Islet precursor cell (in vitro differentiated cells): ENCODE data around the gene VANGL1.
"Not testable (repeated sequence)": the region's sequence is repeated elsewhere in the genome, so short reads cannot be mapped to it uniquely, and the experiment has no call there.

Source experiments
- DNase-seq: peaks from one replicate; pipeline ENCODE4 v3.0.0-alpha.2; 2018

The VANGL1 gene

GRCh38 chr1:115641762-115642167 is at the start of gene VANGL1:
TSS of gene VANGL1 (plus strand) at chr1:115641970. CDS start at chr1:115651414, 9,444 bp downstream.
- peak; percentile 77 for DNase-seq

DNA sequence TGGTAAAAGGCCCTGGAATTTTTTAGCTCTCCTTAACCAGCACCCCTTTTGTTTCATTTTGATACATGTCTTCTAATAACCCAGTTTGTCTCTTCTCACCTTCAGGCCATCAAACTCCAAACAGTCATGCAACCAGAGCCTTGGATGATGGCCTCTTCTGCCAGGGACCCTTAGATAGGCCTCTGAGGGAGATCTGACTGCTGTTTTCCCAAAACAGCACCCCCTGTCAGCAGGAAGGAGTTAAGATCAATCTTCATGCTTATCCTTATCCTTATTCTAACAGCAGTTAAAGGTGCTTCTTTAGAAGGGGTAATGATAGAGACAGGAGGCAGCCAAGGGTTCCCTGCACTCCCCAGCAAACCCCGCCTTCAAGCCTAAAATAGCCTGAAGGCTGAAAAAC is 49.5 kb upstream of the VANGL1 start:
- no peak for DNase-seq

DNA sequence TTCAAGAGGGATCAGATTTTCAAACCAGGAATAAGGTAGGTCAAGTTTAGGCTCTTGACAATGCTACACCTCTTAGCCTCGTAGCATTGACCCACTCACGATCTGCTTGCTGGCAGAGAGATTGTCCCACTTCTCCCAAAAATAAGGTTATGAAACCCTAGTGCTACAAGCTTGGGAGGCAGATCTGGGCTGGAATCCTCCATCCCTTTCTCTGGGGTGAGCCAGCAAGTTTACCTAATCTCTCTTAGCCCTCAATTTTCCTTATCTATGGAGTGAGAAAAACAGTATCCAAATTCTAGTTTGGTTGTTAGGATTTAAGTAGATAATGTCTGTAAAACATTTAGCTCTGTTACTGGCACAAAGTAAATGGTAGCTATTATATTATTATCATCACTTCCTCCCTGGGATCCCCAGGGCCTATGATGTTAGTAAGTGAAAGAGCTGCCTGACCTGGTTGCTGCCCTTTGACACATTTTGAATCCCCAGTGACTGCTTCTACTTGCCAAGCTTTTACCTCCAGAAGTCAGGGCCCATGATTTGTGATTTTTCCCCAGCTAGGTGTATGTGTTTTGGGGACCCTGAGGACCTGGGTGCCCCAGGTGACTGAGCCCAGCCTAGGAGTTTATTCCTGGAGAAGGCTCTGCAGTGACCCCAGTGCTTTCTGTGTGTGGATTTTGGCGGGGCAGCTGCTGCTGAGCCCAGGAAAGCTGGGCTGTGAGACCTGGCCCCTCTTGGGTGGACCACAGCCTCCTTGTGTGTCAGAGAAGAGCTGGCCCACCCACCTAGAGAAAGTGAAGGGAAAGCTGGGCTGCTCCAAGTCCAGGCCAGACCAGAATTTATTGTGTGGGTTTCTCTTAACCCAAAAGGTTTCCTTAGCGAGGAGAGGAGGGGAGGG is 48.2 kb upstream of the VANGL1 start:
- no peak for DNase-seq

- DNase-seq, result no peak
These were observed 47.2 kb upstream of the VANGL1 start for GRCh38 chr1:115594600-115594999.

- peak; percentile 93 for DNase-seq
These were observed 46.3 kb upstream of the VANGL1 start for GRCh38 chr1:115595279-115596079.

DNA sequence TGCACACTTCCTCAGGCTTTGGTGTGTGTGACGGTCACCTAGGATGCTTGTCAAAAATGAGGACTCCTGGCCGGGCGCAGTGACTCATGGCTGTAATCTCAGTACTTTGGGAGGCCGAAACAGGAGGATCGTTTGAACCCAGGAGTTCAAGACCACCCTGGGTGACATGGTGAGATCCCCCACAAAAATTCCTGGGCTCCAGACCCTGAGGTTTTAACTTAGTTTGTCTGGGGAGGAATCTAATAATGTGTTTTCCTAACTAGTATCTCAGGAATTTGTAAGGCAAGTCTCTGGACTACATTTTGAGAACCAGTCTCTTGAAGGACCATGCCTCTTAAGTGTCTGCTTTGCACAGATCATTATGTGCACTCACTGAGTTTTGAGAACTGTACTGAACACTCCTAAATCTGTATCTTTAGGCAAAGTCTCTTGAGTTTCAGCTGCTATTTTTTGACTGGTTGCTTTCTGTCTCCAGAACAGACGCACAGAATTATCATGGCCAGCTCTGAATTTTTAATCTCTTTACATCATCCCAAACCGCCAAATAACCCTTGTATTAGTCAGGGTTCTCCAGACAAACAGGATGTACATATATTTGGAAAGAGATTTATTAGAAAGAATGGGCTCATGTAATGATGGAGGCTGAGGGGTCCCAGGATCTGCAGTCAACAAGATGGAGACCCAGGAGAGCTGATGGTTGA is 45.5 kb upstream of the VANGL1 start:
- no peak for DNase-seq

- no peak for DNase-seq
These were observed 37.3 kb upstream of the VANGL1 start for GRCh38 chr1:115604508-115604907.

- DNase-seq, result no peak
These were observed 35.5 kb upstream of the VANGL1 start for GRCh38 chr1:115606305-115606704.

DNA sequence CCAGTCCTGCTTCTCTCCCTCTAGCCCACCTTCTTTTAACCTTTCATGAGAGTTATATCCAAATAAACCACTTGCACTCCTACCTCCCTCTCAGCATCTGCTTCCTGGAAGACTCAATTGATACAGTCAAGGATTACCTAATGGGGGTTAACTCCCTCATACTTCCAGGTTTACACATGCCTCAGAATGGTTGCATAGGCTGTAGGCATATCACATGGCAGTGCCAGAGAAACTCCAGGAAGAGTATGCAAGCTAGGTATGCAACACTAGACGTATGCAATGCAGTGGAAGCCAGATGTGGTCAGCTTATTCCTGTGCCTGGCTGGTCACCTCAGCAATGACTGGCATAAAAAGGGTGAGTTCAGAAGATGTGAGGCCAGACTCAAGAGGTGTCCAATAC is 32.7 kb upstream of the VANGL1 start:
- DNase-seq, result no peak

DNA sequence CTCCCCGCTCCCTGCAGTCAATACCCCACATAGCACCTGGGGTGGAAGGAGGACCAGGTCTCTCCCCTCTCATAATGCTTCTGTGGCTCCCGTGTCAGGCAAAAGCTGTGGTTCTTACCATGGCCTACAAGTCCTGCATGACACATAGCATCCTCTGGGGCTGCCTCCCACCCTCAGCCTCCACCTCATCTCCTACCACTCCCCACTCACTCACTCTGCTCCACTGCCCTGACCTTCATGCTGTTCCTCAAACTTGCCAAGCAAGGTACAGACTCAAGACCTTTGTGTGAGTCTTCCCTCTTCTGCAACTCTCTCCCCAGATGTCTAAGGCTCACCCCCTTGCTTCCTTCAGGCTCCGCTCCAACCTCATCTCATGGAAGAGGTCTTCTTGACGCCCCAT is 28.0 kb upstream of the VANGL1 start:
- no peak for DNase-seq

DNA sequence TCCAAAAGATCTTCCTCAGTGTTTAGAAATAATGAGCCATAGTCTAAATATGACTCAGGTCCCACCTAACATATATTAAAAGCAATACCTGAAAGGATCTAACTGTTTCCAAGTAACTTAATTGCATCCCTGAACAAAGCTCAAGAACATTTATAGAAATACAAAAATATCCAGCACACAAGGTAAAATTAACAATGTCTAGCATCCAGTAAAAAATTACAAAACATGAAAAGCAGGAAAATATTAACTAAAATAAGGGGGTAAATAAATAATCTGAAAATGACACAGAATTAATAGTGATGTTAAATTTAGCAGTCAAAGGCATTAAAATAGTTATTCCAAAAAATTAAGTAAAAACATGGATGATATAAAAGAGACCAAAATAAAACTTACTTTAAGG is 21.3 kb upstream of the VANGL1 start:
- no peak for DNase-seq

- DNase-seq, result no peak
These were observed 20.8 kb upstream of the VANGL1 start for GRCh38 chr1:115620950-115621349.

DNA sequence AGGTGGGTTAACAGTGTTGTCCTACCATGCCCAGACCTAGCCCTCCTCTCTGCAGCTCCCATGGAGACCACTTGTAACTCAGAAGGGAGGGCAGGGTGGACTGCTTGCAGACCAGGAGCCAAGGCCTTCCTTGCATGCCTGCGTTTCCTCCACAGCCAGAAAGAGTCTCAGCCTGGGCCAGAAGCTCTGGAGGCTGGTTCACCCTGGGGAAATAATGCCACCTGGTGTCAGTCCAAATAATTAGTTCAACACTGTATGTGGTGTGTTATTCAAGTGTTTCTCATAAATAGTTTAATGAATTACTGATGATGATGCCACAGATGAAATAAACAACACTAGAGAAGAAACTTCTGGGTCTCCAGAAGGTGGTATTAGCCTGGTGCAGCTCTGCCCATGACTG is 16.9 kb upstream of the VANGL1 start:
- DNase-seq, result no peak

DNA sequence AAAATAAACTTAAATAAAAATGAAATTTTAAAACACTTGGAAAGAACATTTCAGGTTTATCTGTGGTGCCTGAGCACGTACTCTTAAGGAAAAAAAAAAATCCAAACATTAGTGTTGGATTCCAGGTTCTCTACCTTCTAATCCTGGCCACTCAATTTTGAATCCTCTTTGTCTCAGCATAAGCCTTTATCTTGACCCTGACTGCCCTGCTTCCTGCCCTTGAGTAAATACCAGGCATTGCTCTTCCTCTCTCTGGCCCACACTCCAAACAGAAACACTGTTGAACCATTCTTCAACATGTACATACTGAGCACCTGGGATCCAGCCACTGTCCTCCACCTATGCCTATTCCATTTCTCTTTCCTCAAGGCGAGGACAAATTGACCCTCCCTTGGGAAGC is 11.4 kb upstream of the VANGL1 start:
- DNase-seq, result no peak

DNA sequence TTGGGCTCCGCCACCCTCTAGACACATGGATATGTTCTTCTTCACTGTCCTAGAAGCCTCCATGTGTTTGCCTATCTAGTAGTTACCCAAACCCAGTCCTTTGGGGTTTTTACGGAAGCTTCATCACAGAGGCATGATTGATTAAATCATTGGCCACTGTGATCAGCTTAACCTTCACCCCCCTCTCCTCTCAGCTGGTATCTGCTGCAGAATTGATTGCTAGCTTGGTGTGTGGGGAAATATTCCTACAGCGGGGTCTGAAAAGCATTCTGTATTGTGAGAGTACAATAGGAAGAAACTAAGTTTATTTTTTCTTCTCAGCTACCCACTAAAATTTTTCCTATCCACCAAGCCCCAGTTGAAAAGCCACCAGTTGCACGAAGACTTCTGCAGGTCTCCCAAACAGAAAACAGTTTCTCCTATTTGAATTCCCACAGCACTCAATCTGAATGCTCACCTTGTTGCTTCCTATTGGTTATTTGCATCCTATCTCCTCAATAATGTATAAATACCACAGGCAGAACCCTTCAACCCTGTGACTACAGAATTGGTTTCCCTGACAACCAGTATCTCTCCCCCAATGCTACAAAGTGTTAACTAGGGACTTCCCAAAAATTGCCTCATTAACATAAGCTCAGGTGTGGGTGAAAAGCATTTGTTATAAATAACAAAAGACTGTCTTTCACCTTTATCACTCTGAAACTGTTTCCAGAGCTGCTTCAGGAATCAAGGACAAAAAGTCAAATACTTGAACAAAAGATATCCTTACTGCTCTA is 9.3 kb upstream of the VANGL1 start:
- no peak for DNase-seq

- not testable (repeated sequence) for DNase-seq
These were observed 8.2 kb upstream of the VANGL1 start for GRCh38 chr1:115633606-115634005.

DNA sequence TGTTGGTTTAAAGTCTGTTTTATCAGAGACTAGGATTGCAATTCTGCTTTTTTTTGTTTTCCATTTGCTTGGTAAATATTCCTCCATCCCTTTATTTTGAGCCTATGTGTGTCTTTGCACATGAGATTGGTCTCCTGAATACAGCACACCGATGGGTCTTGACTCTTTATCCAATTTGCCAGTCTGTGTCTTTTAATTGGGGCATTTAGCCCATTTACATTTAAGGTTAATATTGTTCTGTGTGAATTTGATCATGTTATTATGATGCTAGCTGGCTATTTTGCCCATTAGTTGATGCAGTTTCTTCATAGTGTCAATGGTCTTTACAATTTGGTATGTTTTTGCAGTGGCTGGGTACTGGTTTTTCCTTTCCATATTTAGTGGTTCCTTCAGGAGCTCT is 4.5 kb upstream of the VANGL1 start:
- DNase-seq, result not testable (repeated sequence)

GRCh38 chr1:115640384-115640783 is 1.4 kb upstream of the VANGL1 start:
- DNase-seq, result peak; percentile 8

DNA sequence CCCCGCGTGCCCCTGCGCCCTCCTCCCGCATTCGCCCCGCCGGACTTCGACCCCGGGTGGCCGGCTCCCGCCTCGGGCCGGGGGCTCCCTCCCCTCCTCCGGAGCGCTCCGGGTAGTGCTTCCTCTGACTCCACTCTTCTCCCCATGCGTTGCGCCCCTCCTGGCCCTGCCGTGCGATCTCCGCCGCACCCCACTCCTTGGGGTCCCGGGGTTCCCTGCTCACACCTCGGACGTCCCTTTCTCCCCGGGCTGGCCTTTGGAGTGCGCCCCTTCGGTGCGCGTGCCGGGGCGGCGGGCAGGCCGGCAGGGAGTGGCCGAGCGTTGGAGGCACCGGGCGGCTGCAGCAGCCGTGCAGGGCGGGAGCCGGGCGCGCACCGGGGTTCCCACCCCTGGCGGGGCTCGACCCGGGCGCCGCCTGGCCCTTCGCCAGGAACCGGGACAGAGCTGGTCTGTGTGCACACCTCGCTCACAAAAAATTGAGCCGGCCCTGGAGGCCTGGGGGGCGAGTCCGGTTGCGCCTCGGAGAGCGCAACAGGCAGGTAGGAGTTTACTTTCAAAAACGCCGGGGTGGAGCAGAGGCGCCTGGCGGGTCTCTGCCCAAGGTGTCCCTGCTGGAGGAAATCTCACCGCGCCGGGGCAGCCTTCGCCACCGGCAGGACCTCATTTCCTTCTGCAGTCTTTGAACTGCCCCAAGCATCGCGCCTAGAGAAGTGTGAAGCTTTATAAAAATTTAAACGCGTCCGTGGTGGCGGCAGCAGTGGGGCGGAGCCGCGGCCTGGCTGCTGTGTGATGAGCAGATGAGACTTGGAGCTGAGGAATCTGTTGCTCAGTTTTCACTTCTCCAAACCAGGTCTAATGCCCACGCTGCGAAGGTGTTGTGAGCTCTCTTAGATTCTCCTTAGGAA is 650 bp downstream of the VANGL1 start:
- DNase-seq, result peak; percentile 78

DNA sequence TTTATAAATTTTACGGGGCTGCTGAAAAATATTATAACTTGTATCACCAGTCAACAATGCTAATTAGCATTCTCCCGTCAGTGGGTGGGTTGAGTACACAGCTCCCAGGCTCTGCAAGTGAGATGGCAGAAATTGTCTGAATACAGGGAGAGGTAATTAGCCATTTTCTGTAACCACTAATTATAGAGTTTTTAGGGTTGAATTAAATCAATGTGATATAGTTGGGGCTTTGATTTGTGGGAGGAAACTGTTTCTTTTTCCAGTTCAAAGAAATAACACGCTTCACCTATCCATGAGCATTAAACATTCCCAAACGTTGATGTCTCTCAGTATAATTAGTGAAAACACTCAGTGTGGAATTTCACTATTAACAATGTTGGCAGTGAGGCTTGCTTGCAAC is 1.5 kb downstream of the VANGL1 start:
- no peak for DNase-seq

- no peak for DNase-seq
These were observed 1.9 kb downstream of the VANGL1 start for GRCh38 chr1:115643666-115644065.

- no peak for DNase-seq
These were observed 2.3 kb downstream of the VANGL1 start for GRCh38 chr1:115644109-115644508.
